Stimulated activated effector memory CD8-positive, alpha-beta T cell treated with anti-CD3 and anti-CD28 coated beads, Interleukin-12 subunit alpha, Interleukin-12 subunit beta, amount 100 ng/mL, for 72 hours (primary cell): ENCODE data around the gene LRRC2.
"Not testable (repeated sequence)": the region's sequence is repeated elsewhere in the genome, so short reads cannot be mapped to it uniquely, and the experiment has no call there.

Experiments
- ATAC-seq: fragments of 150-1000 bp; cut with Tn5 transposase; 2 replicates; pipeline ENCODE4 v1.10.0; 2021
- DNase-seq, 2 donors: peaks; one replicate each; pipeline ENCODE4 v3.0.0; 2021 to 2022; ENCODE audit warnings: low spot score in 2 of 2
- H3K27ac Mint-ChIP-seq: one replicate; pipeline ENCODE4 v1.8.0; 2022; ENCODE audit warnings: mild to moderate bottlenecking, mixed read lengths
- H3K36me3 Mint-ChIP-seq: one replicate; pipeline ENCODE4 v1.8.0; 2022; ENCODE audit warnings: mild to moderate bottlenecking, mixed read lengths
- H3K4me1 Mint-ChIP-seq: one replicate; pipeline ENCODE4 v1.8.0; 2022; ENCODE audit warnings: mixed read lengths
- H3K4me3 Mint-ChIP-seq: one replicate; pipeline ENCODE4 v1.8.0; 2022; ENCODE audit warnings: mild to moderate bottlenecking, mixed read lengths
- H3K9me3 Mint-ChIP-seq: one replicate; pipeline ENCODE4 v1.8.0; 2022; ENCODE audit warnings: mixed read lengths

The LRRC2 gene

DNA sequence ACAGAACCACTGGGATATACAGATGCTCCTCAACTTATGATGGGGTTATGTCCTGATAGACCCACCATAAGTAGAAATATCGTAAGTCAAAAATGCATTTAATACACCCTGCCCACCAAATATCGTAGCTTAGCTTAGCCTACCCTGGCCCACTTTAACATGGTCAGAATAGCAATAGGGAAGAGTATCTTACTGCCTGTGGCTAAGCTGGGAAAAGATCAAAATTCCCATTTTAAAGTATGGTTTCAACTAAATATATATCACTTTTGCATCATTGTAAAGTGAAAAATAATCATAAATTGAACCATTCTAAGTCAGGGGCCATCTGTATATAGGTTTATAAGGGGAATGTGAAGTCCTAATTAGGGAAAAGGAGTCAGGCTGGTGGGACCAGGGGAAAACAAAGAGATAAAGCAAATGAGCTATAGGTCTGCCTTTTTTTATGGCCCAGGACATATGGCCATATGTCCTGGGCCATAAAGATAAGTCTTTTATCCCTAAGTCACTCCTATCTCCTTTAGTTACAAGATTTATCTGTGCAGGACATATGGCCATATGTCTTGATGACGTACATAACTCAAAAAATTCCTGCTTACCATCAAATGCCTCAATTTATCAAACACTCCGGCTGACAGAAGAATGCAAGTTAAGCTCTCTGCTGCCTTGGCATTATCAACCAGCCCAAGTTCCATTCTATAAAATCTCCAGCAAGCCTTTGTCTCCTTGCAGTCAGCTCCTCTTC lies 57.1 kb downstream of the LRRC2 start:
- DNase-seq (peak in 1 of 2 donors; percentile 15), ATAC-seq (no peak)
- peaks cover 11% of the 10 kb centered on the region for H3K4me1 Mint-ChIP-seq
- H3K4me3 Mint-ChIP-seq = no peak overlapping the region
- no peaks in the 10 kb centered on the region for H3K36me3 Mint-ChIP-seq
- H3K27ac Mint-ChIP-seq = no peak overlapping the region
- peaks cover 3% of the 10 kb centered on the region for H3K9me3 Mint-ChIP-seq

GRCh38 chr3:46506526-46506925 lies 59.6 kb downstream of the LRRC2 start:
- Mint-ChIP-seq H3K27ac (no peak overlapping the region), H3K4me3 (no peak overlapping the region), H3K9me3 (peaks cover 3% of the 10 kb centered on the region), H3K36me3 (no peaks in the 10 kb centered on the region), H3K4me1 (peaks cover 16% of the 10 kb centered on the region)
- peak in 1 of 2 donors; percentile 38 for DNase-seq
- ATAC-seq = no peak

DNA sequence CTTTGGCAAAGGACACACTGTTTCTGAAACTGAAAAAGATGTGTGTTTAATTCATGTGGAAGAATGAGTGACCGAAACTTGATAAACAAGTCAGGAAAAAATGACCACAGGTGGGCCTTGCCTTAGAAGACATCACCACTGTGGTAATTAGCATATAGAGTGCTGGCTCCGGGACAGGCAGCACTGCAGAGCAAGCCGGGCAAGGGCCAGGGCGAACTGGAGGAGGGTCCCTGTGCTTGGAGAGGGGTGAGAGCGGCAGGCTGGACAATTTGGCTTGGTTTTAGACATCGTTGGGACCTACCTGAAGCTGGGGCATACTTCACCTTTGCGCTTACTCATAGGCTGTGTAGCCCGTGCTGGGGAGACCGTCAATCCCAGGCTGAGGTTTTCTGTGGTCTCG lies 60.1 kb downstream of the LRRC2 start:
- no peak for ATAC-seq
- H3K27ac Mint-ChIP-seq = no peak overlapping the region
- no peak for DNase-seq
- H3K9me3 Mint-ChIP-seq = peaks cover 3% of the 10 kb centered on the region
- no peak overlapping the region for H3K4me3 Mint-ChIP-seq
- H3K4me1 Mint-ChIP-seq = peaks cover 16% of the 10 kb centered on the region
- H3K36me3 Mint-ChIP-seq = no peaks in the 10 kb centered on the region

DNA sequence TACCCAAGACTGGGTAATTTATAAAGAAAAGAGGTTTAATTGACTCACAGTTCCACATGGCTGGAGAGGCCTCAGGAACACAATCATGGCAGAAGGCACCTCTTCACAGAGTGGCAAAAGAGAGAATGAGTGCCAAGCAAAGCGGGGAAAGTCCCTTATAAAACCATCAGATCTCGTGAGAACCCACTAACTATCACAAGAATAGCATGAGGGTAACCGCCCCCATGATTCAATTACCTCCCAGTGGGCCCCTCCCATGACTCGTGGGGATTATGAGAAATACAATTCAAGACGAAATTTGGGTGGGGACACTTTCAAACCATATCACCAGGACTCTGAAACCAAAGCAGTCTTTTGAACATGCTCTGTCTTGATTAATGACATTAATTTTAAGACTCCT lies 61.3 kb downstream of the LRRC2 start:
- H3K36me3 Mint-ChIP-seq = no peaks in the 10 kb centered on the region
- peaks cover 16% of the 10 kb centered on the region for H3K4me1 Mint-ChIP-seq
- peaks cover 3% of the 10 kb centered on the region for H3K9me3 Mint-ChIP-seq
- peak; percentile 54 for ATAC-seq
- DNase-seq = peak in 1 of 2 donors; percentile 50
- H3K27ac Mint-ChIP-seq = no peak overlapping the region
- H3K4me3 Mint-ChIP-seq = no peak overlapping the region

- DNase-seq (no peak), ATAC-seq (no peak)
- Mint-ChIP-seq H3K4me3 (no peak overlapping the region), H3K4me1 (peaks cover 16% of the 10 kb centered on the region), H3K36me3 (no peaks in the 10 kb centered on the region), H3K27ac (no peak overlapping the region), H3K9me3 (peaks cover 3% of the 10 kb centered on the region)
Observed at GRCh38 chr3:46503200-46503874, 62.8 kb downstream of the LRRC2 start.

DNA sequence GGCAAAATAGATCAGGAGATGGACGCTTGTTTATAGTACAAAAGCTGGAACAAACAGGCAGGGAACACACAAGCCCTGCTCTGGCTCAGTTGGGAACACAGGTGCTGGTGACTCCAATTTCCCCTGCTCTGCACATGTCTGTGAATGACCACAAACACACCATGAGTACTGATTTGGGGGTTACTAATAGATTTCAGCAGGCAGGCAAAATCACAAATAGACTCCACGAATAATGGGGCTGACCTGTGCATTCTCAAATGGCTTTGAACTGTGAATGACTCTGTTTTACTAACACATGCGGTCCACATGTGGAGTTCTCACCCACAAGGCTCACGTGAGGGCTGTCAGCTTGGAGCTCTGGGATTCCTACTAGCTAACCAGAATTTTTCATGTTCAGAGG lies 64.4 kb downstream of the LRRC2 start:
- Mint-ChIP-seq H3K27ac (no peak overlapping the region), H3K9me3 (peaks cover 3% of the 10 kb centered on the region), H3K36me3 (no peaks in the 10 kb centered on the region), H3K4me3 (no peak overlapping the region), H3K4me1 (peaks cover 16% of the 10 kb centered on the region)
- ATAC-seq (no peak), DNase-seq (no peak)

- peaks cover 16% of the 10 kb centered on the region for H3K4me1 Mint-ChIP-seq
- no peak for ATAC-seq
- peak overlapping the region; percentile 8 for H3K27ac Mint-ChIP-seq
- H3K36me3 Mint-ChIP-seq = no peaks in the 10 kb centered on the region
- peak in 1 of 2 donors; percentile 41 for DNase-seq
- no peak overlapping the region for H3K4me3 Mint-ChIP-seq
- peaks cover 3% of the 10 kb centered on the region for H3K9me3 Mint-ChIP-seq
Observed at GRCh38 chr3:46500656-46501635, 65.2 kb downstream of the LRRC2 start.

DNA sequence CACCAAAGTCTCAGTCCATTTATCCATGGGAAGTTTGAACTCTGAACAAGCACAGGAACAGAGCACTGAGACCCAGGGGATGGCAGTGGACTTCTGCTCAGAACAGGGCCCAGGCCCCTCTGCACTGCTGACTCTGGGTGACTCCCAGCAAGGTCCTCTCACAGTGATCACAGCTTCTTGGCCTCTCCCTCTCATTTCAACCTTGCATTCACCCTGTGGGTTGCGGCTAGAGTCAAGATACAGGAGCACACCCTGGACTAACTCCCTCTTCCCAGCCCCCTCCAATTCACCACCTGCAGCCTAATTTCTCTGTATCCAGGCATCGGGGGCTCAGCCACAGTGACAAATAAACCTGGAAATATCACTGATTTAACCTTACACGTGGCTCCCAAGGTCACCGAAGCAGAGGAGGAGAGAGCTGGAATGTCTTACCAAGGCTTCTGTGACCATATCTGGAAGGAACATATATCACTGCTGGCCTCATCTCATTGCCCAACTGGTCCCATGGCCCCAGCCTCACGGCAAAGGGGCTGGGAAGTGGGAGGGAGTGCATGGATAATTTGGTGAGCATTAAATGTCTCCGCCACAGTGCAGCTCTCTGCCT lies 67.1 kb downstream of the LRRC2 start:
- Mint-ChIP-seq H3K4me3 (no peak overlapping the region), H3K9me3 (no peaks in the 10 kb centered on the region), H3K27ac (no peak overlapping the region), H3K36me3 (no peaks in the 10 kb centered on the region), H3K4me1 (peaks cover 5% of the 10 kb centered on the region)
- DNase-seq = no peak
- no peak for ATAC-seq

DNA sequence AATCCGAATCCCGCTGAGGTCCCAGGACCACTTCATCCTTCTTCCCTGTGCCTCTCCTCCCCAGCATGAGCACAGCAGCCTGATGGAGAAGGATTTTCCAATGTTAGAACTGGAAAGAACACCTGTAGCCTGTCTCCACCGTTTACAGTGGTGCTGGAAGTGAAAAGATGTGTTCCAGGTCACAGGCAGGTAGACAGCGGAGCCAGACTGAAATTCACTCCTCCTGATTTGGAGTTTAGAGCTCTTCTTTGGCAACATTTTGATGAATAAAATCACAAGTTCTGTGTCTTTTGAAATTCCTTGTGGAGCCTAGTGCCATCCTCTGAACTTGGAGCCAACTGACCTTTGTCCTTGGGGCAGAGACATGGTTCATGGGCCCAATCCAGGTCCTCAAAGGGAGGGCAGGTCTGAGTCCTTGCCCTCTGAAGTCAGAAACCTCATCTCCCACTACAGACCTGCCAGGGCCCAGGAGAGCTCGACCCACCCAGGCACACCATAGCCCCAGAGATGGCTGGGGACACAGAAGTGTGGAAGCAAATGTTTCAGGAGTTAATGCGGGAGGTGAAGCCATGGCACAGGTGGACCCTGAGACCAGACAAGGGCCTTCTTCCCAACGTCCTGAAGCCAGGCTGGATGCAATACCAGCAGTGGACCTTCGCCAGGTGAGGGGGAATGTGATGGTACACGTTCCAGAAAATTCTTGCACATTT lies 68.4 kb downstream of the LRRC2 start, which contains the start of gene RTP3:
Gene RTP3, plus strand, starts transcription at position 421 of the 710 bp plus-strand sequence. Its CDS starts 87 bp downstream, at position 508.
- Mint-ChIP-seq H3K9me3 (no peaks in the 10 kb centered on the region), H3K4me3 (no peak within 1 kb of the TSS), H3K27ac (peak within 1 kb of the TSS; percentile 43), H3K4me1 (no peaks in the 10 kb centered on the region), H3K36me3 (no peaks in the 10 kb centered on the region)
- DNase-seq = peak in 1 of 2 donors; percentile 15
- no peak for ATAC-seq

DNA sequence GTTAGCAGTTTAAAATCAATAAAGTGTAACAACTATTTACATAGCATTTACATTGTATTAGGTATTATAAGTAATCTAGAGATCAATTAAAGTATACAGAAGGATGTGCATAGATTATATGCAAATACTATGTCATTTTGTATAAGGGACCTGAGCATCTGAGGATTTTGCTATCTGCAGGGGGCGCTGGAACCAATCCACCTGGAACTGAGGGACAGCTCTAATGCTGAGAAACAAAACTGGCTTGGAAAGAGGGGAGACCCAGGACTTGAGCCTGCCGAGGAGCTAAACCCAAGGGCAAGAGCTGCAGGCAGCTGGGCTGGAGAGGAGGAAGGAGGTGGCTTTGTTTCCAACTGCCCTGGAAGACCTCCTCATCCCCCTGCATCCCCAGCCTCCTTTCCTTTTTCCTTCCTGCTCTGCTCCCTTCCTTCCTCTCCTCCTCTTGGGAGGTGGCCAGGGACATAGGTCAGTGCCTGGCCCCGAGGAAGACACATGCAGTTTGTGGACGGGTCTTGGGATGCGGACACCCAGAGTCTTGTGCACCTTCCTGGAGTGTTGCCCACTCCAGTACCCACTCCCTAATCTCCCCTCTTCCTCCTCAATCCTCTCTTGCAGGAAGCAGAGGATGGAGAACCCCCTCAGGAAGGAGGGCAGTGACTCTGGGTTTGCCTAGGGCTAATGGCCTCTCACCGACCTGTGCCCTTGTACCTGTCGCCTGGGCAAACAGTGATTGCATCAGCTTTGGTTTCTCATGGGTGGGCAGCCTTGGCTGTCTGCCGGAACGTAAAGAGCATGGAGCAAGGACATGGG lies 69.2 kb downstream of the LRRC2 start:
- Mint-ChIP-seq H3K4me1 (no peaks in the 10 kb centered on the region), H3K9me3 (no peaks in the 10 kb centered on the region), H3K36me3 (no peaks in the 10 kb centered on the region), H3K27ac (peak overlapping the region; percentile 43), H3K4me3 (no peak overlapping the region)
- peak in 1 of 2 donors; percentile 64 for DNase-seq
- ATAC-seq = peak; percentile 61

DNA sequence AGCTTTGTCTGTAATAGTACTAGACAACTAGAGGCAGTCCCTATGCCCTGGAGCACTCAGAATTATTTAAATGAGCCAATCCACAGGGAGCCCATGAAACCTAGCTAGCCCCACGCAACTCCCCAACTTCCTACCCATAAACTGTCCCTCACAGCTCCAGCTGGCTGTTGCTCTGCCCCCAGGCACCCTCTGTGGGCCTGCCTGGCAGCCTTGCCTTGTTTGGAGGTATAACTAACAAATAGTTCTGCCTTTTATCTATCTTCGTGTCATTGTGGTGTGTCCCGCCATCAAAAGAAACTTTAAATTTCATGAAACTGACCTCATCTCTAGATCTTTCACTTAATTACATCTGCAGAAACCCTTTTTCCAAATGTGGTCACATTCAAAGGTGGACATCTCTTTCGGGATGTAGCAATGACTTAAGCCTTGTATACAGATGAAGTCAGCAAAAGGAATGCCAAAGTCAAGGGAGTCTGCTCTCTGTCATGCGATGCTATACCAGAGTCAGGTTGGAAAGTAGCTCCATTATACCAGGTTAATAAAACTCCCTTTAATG lies 70.1 kb downstream of the LRRC2 start:
- Mint-ChIP-seq H3K9me3 (no peaks in the 10 kb centered on the region), H3K4me3 (no peak overlapping the region), H3K27ac (no peak overlapping the region), H3K4me1 (no peaks in the 10 kb centered on the region), H3K36me3 (no peaks in the 10 kb centered on the region)
- DNase-seq (peak in 1 of 2 donors; percentile 34), ATAC-seq (no peak)

DNA sequence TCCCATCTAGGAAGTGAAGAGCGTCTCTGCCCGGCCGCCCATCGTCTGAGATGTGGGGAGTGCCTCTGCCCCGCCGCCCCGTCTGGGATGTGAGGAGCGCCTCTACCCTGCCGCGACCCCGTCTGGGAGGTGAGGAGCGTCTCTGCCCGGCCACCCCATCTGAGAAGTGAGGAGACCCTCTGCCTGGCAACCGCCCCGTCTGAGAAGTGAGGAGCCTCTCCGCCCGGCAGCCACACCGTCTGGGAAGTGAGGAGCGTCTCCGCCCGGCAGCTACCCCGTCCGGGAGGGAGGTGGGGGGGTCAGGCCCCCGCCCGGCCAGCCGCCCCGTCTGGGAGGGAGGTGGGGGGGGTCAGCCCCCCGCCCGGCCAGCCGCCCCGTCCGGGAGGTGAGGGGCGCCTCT lies 71.6 kb downstream of the LRRC2 start:
- H3K4me1 Mint-ChIP-seq, ATAC-seq, H3K36me3 Mint-ChIP-seq, H3K4me3 Mint-ChIP-seq, H3K27ac Mint-ChIP-seq, H3K9me3 Mint-ChIP-seq: not testable (repeated sequence)
- DNase-seq = peak in 1 of 2 donors; percentile 15

GRCh38 chr3:46492890-46493547 lies 73.1 kb downstream of the LRRC2 start:
- DNase-seq = no peak
- no peak overlapping the region for H3K4me3 Mint-ChIP-seq
- H3K4me1 Mint-ChIP-seq = peaks cover 8% of the 10 kb centered on the region
- no peak overlapping the region for H3K27ac Mint-ChIP-seq
- ATAC-seq = no peak
- no peaks in the 10 kb centered on the region for H3K36me3 Mint-ChIP-seq
- H3K9me3 Mint-ChIP-seq = no peaks in the 10 kb centered on the region
